Measurements from ENCODE around the gene CYP46A1. TPM values are rescaled to one million over a fixed set of nuclear protein-coding genes. Genes with fewer than 3 reads are reported as not detected.

Gene CYP46A1
- total RNA-seq, 4 donors from 2014 or later = 0.26 to 6.4 (median 1.7) TPM

DNA sequence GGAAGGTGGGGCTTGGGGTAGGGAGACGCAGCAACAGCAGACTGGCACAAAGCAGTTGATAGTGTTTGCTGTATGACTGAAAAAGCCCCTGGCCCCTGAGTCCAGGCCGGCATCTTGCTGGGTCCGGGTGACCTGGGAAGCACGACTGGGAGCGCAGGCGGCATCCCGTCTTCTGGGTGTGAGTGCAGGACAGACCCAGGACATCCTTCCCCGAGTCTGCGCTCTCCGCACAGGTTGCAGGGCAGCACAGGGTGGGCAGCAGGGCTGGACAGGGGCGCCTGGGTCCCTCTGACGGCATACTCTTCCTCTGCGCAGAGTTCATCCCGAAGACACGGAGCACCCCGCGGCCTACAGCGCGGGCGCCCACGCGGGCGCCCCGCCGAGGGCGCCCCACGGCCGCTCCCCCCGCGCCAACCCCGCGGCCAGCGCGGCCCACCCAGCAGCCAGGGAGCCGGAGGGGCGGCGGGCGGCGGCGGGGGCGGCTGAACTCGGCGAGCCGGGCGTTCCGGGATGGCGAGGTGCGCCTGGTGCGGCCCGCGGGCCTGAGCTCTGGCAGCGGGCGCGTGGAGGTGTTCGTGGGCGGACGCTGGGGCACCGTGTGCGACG lies 9.2 kb upstream of the CYP46A1 start:
- Histone ChIP-seq H3K4me1 (no peaks in the 10 kb centered on the region), H3K27me3 (no peaks in the 10 kb centered on the region), H3K4me3 (no peak overlapping the region), H3K36me3 (no peaks in the 10 kb centered on the region), H3K9me3 (peaks cover 0 to 4% of the 10 kb centered on the region in 2 donors), H3K27ac (no peak overlapping the region)
- no peak for DNase-seq
- intact Hi-C loops (cut with DNase I; ENCODE audit: low total_unique reads) = no loop called here
- no peak for TF ChIP-seq CTCF (IDR thresholded peaks at IDR 0.05)
- no peak for TF ChIP-seq POLR2A (IDR thresholded peaks at IDR 0.05)

- H3K4me3 ChIP-seq = no peak overlapping the region
- peaks cover 0 to 4% of the 10 kb centered on the region in 2 donors for H3K9me3 ChIP-seq
- TF ChIP-seq POLR2A (IDR thresholded peaks at IDR 0.05) (no peak), CTCF (IDR thresholded peaks at IDR 0.05) (no peak)
- intact Hi-C loops (cut with DNase I; ENCODE audit: low total_unique reads) = no loop called here
- no peaks in the 10 kb centered on the region for H3K4me1 ChIP-seq
- H3K27me3 ChIP-seq = no peaks in the 10 kb centered on the region
- DNase-seq = no peak
- no peak overlapping the region for H3K27ac ChIP-seq
- no peaks in the 10 kb centered on the region for H3K36me3 ChIP-seq
Measured at GRCh38 chr14:99675382-99675835, 8.7 kb upstream of the CYP46A1 start.

- H3K27me3 ChIP-seq = no peaks in the 10 kb centered on the region
- H3K36me3 ChIP-seq = no peaks in the 10 kb centered on the region
- no peak for DNase-seq
- intact Hi-C loops (cut with DNase I; ENCODE audit: low total_unique reads) = no loop called here
- H3K27ac ChIP-seq = no peak overlapping the region
- H3K4me1 ChIP-seq = no peaks in the 10 kb centered on the region
- no peak overlapping the region for H3K4me3 ChIP-seq
- peaks cover 0 to 4% of the 10 kb centered on the region in 2 donors for H3K9me3 ChIP-seq
- TF ChIP-seq CTCF (IDR thresholded peaks at IDR 0.05) (no peak), POLR2A (IDR thresholded peaks at IDR 0.05) (no peak)
Measured at GRCh38 chr14:99675951-99676350, 8.1 kb upstream of the CYP46A1 start.

DNA sequence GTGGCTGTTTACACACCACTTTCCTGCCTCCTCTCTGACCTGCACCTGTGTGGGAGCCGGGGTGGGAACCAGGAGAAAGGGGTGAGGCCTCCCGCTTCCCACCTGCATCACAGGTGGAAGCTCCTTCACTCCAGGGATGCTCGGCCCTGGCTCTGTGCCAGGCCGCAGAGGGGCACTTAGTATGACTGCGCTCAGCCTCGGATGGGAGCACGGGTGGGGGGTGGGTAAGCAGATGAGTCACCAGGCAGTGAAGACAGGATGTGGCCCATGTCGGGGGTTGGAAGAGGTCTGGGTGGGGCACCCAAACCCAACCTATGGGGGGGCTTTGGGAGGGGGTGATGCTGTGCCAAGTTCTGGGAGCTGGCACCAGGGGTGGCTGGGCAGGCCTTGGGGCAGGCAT lies 7.4 kb upstream of the CYP46A1 start:
- Histone ChIP-seq H3K9me3 (peaks cover 0 to 4% of the 10 kb centered on the region in 2 donors), H3K27me3 (no peaks in the 10 kb centered on the region), H3K36me3 (no peaks in the 10 kb centered on the region), H3K4me3 (no peak overlapping the region), H3K27ac (no peak overlapping the region), H3K4me1 (no peaks in the 10 kb centered on the region)
- no peak for TF ChIP-seq CTCF (IDR thresholded peaks at IDR 0.05)
- no peak for TF ChIP-seq POLR2A (IDR thresholded peaks at IDR 0.05)
- intact Hi-C loops (cut with DNase I; ENCODE audit: low total_unique reads) = no loop called here
- no peak for DNase-seq

GRCh38 chr14:99677231-99678140 lies 6.6 kb upstream of the CYP46A1 start:
- Histone ChIP-seq H3K36me3 (no peaks in the 10 kb centered on the region), H3K9me3 (peaks cover 0 to 4% of the 10 kb centered on the region in 2 donors), H3K27ac (no peak overlapping the region), H3K4me1 (peaks cover 0 to under 1% of the 10 kb centered on the region in 2 donors), H3K27me3 (no peaks in the 10 kb centered on the region), H3K4me3 (no peak overlapping the region)
- intact Hi-C loops (cut with DNase I; ENCODE audit: low total_unique reads) = no loop called here
- TF ChIP-seq CTCF (IDR thresholded peaks at IDR 0.05) = no peak
- TF ChIP-seq POLR2A (IDR thresholded peaks at IDR 0.05) = no peak
- no peak for DNase-seq

Measured in uterus (tissue), 4 donors.